ENCODE results near the gene IDUA.
"Not testable (repeated sequence)": the region's sequence is repeated elsewhere in the genome, so short reads cannot be mapped to it uniquely, and the experiment has no call there.

IDUA gene

DNA sequence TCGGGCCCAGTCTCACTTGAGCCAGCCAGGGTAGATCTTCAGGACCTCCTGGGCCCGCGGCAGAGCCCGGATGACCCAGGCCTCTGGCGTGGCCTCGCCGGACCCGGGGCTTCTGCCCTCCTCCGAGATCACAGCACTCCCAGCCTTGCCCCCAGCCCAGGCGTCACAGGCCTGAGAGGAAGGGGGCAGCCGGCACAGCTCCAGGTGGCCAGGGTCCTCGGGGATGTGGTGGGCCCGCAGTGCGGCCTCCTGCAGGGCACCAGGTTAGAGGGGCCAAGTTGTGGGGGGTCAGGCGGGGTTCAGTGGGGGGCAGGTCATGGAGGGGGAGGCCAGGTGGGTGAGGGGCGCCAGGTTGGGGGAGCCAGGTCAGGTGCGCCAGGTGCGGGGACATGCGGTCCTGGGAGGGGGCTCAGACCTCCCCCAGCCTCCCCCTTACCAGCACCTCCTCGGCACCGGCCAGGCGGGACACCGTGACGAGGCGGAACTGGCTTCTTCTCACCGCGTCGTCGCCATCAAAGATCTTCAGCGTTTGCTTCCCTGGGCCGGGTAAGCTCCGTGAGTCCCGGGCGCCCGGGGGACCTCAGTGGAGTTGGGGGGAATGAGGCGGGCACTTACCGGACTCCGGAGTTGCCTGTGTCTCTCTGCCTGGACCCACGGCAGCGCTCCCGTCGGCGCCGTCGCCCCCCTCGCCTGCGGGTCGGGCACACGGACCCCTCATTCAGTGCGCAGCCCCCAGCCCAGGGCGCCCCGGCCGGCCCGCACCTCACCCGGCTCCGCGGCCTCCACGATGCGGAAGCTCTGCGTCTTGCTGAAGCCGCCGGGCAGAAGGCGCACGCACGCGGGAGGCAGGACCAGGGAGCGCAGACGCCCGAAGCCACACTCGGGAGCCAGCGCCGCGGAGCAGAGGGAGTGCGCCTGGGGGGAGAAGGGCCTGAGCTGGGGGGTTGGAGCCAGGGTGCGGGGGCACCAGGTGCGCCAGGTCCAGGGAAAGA lies 19.4 kb upstream of the IDUA start:
- DNase-seq: no peak

DNA sequence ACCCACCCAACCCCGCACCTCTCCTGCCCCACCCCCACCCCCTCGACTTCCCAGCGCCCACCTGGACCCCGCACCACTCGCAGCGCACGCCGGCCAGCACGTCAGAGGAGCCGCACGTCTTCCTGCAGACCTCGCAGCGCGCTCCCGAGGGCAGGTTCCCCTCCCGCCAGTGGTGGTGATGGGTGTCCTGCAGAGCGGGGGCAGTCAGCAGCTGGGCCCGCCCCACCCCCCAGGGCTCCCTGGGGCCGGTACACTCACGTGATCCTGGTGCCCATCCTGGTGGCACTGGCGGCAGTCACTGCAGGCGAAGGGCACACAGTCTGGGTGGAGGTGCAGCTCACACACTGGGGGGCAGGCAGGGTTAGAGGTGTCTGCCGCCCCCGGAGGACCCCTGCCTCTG lies 18.6 kb upstream of the IDUA start:
- no peak for DNase-seq

DNA sequence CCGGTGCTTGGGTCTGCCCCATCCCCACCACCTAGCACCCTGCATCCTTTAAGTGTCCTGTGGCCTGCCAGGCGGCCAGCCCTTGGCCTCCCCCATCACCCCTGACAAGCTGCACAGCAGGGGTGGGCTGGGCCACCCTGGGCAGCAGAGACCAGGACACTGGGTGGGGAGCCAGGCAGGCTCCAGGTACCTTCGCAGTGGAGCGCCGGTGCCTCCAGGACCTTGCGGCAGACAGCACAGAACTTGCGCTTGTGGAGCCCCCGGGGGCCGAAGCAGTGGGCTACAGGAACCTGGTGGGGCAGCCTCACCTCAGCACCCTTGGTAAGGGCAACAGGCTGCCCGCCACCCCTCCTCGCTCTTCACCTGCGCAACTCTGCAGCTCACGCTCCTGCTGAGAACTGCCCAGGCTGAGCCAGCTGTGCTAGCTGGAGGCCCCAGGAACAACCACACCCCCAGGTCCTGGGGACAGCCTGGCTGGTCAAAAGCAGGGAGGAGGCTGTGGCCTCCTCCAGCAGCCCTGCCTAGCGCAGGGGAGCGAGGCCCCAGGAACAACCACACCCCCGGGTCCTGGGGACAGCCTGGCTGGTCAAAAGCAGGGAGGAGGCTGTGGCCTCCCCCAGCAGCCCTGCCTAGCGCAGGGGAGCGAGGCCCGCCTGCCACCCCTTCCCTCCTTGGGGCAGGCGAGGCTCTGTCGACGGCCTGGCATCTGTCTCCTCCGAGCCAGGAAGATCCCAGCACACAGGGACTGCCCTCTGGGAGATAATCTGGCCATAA lies 18.0 kb upstream of the IDUA start:
- DNase-seq: no peak

DNA sequence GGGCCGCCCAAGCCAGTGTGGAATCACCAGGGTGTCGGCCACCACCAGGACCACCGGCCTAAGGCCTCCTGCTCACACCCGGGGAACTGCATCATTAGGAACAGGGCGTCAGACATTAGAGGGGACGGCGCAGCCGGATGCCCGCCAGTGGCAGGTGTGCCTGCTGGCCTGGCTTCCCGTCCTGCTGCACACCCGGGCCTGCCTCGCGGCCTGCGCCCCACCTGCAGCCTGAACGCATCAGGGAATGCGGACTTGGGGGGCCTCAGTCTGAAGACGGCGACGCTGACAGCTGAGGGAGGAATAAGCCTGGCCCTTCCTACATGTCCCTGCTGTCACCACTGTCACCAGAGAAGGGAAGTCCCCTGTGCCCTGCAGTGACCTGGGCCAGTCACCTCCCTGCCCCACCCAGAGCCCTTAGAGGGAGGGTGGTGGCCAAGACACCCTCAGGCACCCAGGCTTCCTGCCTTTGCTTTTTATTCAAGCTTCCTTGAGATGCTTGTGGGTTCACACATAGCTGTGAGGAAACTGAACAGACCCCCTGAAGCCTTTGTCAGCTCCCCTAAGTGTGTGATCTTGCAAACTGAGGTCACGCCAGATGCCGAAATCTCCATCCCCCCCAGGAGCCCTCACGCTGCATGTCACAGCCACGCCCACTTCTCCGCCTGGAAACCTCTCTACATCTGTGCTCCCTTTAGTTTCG lies 16.6 kb upstream of the IDUA start:
- DNase-seq: peak; percentile 45

DNA sequence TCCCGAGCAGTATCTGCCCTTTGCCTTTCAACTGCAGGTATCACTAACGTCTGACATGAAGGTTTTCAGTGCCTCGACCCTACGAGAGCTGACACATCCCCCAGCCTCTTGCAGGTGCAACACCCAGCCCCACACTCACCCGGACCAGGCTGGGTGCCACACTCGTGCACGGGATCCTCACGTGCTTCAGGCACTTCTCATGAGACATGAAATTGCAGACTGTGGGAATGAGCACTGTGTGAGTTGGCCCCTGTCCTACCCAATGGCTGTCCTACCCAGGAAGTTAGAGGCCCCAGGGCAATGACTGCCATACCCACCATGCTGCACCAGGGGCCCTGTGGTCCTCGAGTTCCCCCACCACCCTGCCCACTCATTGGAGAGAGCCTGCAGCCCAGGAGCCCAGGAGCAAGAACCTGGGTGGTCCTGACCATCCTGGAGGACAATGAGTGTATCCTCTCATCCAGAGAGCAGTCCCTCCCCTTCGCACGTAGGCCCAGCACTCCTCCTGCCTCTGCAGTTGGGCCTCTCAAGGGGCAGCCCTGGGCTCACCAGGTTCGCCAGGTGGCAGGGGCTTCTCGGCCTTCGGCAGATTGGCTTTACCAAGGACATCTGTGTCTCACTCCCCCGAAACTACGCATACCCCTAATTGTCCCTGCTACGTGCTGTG lies 15.9 kb upstream of the IDUA start:
- peak; percentile 30 for DNase-seq

DNA sequence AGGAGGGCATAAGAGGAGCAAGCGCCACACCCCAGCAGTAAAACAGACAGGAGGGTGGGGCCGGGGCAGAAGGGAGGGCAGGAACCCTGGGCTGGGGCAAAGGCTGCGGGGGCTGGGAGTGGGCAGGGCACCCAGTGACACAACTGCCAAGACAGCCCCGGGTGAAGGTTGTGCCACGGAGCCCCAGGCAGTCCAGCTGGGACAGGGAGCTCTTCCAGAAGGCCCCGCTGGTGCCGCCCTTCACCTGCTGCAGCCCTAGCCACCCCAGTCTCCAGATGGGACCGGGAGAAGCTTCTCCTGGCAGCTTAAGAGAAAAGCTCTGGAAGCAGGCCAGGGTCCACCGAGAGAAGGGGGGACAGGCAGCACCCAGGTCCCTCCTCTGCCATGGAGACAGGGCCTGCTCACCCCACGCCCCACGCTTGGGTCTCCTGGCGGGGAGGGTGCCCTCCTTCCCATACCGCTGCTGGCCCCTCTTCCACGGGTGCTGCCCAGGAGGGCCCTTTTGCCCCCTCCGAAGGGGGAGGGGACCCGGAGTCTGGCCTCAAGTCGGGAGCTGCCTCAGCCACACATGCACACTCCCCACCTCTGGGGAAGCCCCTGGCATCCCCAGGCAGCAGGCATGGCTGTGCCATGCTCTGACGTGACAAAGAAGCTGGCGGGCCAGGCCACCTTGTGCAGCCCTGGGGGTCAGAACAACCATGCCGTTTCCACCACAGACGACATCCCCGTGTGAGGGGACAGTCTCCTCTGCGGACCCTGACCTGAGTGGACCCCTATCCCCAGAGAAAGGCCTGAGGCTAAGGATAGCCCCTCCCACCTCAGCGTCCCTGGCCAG lies 15.0 kb upstream of the IDUA start:
- no peak for DNase-seq

DNA sequence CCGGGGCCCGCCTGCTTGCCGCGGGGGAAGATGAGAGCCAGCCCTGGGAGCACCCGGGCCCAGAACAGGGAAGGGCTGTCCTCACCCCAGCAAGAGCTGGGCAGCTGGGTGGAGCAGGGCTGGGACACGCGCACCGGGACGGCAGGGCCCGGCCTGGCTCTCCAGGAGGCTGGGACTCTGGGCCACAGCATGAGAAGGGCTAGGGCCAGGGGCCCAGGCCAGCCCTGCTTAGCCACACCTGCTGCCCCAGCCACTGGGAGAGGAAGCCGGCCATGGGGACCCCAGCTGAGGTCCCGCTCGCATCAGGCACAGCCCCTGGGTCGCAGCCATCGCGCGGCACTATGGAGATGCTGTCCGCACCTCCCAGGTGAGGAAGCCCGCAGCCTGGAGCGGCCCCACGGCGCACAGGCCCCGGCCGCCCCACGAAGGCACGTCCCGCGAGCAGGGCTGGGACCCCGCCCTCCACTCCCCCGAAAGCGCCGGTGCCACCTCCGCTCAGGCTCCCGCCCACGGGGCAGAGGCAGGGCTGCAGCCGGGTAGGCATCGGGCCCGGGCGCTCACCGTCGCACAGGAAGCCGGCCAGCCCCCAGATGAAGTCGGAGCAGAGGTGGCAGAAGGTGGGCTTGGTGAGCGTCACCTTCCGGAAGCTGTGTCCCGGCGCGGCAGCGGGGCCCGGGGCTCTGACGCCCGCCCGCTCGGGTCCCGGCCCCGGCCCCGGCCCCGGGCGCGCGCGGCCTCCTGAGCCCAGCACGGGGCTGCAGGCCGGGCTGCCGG lies 14.0 kb upstream of the IDUA start:
- DNase-seq: peak; percentile 62

DNA sequence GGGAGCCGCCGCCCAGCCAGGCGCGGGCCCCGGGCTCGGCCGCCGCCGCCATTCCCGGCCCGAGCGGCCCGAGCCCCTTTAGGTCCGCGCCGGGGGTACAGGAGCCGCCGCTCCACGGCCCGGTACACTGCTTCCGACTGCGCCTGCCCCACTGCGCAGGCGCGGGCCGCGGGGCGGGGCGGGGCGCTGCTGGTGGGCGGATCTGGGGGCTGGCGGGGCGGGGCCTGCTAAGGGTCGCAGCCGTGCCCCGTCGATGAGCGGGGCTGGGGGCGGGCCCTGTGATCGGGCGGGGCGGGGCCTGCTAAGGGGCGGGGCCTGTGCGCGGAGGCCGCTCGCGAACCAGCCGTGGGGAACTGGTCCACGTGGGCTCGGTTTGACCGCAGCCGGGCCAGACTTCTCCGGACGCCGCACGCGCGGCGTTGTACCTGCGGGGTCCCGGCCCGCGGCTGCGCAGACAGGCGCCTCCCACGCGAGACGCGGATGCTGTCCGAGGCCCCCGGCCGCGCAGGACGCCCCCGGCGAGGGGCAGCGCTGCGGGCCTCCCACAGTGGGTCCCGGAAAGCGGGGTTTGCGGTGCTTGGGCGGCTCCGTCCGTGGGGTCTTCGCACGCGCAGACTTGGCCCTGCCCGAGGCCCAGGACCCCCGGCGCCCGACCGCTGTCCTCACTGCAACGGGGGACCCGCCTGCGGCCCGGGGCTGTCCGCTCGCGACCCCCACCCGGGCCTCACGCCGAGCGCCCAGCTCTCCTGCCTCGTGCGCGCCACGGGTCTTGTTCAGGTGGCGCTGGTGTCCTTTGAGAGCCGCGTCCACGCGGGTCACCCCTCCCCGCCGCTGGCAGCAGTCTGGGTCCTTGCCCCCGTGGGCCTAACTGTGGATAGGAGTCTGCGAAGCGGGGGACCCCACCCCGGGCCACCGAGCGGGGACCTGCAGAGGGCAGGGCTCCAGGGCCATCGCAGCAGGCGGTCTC lies 13.1 kb upstream of the IDUA start, which contains the start of gene DGKQ:
Gene DGKQ (minus strand): TSS at position 139 of the 967 bp plus-strand sequence. CDS start 87 bp downstream, at position 52.
- peak; percentile 91 for DNase-seq

DNA sequence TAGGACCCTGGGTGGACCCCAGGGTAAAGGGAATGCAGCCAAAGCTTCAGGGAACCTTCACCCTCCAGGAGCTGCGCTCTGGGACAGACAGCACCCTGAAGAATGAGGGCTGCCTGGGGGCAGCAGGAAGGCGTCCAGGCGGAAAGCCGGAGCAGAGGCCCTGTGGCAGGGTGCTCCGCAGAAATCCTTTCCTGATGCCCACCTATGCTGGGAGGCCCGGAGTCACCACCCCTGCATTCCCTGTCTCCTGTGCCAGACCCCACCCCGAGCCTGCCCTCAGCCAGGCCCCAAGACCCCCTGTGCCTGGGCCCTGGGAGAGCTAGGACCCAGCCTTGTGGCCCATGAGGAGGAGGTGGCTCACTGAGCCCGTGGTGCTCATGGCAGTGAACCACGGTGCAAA lies 12.2 kb upstream of the IDUA start:
- DNase-seq: no peak

DNA sequence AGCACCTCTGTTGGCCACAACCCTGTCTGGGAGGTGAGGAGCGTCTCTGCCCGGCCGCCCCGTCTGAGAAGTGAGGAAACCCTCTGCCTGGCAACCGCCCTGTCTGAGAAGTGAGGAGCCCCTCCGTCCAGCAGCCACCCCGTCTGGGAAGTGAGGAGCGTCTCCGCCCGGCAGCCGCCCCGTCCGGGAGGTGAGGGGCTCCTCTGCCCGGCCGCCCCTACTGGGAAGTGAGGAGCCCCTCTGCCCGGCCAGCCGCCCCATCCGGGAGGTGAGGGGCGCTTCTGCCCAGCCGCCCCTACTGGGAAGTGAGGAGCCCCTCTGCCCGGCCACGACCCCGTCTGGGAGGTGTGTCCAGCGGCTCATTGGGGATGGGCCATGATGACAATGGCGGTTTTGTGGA lies 10.8 kb upstream of the IDUA start:
- not testable (repeated sequence) for DNase-seq

DNA sequence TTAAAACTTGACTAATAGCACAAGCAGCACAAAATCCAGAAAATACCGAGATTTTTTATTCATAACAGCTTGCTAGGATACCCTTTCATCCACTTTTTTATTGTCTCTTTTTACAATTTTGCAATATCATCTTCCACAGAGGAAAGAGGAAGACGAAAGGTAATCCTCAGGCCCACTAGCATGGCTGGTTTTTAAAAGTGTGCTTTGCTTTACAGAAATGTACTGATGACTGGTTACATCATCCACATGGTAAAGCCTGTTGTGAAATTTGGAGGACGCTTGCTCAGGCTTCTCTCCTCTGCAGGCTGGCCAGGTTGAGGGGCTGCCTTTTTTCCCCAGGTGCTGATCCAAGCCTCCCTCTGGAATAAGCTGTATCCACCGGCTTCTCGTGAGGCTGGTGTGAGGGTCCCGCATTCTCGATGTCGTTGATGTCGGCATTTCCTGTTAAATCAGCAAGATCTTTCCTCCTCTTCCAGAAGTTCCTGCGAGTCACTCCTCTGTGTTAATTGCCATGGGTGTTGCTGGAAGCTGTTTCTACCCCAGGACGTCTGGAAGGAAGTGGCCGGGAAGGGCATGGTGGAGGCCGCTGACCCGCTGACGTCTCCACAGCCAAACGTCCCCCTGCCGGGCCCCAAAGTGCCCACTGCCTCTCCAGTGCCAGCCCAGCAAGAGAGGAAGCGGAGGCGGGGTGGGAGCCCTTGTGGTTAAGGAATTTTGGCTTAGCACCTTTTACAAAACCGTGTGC lies 7.7 kb upstream of the IDUA start:
- no peak for DNase-seq

DNA sequence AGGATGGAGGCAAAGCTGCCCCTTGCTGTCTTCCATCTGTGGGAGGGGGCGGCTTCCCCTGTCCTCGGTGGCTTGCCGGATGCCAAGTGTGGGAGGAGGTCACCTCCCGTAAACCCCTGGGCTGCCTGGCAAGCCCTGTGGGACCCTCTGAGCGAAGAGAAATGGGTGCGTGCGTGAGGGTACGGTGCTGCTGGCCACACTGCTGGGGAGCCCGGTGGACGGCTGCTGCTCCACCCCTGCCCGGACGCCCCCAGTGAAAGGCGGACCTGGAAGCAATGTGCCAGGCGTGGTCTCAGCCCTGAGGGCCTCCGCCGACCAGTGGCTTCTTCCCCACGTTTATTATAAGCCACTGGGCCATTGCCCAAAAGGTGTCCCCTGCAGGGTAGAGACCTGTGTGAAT lies 4.6 kb upstream of the IDUA start:
- no peak for DNase-seq

DNA sequence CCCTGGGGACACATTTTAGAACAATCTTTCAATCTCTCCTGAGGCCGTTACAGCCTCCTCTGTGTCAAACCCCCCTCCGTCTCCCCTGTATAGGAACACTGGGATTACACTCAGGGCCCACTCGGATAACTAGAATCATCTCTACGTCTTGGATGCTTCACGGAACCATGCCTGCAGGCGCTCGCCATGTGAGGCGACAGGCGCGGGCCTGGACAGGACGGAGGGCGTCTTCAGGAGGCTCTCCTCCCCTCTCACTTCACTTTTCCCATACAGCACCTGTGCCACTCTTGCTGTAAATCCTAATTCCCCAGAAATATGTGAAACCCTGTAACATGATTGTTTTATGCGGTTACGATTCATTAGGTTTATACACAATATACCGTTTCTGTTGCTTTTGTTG lies 4.0 kb upstream of the IDUA start:
- no peak for DNase-seq

DNA sequence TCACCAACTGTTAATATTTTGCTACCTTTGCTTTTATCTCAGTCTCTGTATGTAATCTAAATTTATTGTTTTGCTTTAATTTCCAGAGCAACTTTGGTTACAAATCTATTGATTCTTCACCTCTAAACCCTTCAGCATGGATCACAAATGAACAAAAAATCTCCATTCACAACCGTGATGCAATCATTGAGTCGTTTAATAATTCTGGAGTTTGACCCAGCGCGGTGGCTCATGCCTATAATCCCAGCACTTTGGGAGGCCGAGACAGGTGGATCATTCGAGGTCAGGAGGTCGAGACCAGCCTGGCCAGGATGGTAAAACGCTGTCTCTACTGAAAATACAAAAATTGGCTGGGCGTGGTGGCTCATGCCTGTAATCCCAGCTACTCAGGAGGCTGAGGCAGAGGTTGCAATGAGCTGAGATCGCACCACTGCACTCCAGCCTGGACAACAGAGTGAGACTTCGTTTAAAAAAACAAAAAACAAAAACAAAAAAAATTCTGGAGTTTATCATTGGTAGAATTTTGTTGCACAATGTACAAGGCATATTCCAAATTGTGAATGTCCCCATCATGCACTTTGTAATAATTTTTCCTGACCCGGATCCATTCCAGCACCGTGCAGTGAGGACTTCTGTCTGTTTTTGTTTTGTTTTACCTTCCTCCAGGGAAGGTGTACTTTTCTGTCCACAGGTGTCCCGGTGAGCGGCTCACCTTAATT lies 2.3 kb upstream of the IDUA start:
- DNase-seq: no peak

DNA sequence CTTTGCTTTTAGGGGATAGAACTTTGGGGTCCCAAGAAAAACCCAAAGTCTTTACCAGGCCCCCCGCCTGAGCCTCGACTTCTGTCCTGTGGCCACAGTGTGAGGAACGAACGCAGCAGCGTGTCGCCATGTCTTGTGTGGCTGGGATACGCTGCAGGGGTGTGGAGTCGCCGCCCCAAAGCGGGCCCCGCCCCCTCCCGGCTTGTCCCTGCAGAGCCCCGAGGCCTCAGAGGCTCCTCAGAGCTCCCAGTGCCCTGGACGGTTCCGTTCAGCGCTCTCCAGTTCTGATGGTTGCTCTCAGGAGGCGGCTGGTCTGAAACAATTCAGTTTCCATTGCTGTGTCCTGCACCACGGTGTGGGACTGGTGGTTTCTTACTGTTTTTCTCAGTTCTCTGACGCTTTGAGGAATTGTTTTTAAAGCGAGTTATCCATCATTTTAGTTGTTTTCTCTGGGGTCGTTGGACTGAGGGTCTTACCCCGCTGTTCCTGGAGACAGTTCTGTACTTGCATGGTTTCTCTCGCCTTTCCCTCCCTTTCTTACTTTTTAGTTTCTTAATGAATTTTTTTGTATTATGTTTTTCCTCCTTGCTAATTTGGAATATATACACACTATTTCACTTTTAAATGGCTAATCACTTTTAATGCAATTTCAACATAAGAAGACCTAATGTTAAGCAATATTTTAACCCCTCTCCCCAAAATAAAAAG lies 1.6 kb upstream of the IDUA start:
- DNase-seq: peak; percentile 32

DNA sequence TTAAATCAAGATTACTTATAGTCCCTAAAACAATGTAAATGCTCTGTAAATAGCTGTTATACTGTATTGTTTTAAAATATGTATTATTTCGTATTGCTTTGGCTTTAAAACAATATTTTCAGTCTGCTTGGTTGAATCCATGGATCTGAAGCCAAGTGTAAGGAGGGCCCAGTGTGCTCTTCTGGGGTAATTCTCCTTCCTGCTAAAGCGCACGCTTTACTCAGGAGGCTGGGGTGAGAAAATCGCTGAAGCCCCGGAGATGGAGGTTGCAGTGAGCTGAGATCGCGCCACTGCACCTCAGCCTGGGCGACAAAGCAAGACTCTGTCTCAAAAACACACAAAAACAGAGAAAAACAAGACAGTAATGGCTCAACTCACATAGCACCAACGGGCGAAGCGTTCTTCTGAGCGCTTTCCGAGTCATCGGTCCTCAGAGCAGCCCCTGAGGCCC lies 391 bp upstream of the IDUA start:
- no peak for DNase-seq

Measured in activated gamma-delta T cell (primary cell).